Liver (tissue), 9 donors: Measurements from ENCODE around the gene NMS. TPM values are rescaled to one million over a fixed set of nuclear protein-coding genes. Genes with fewer than 3 reads are reported as not detected.

Experiments
- DNase-seq: peaks from one replicate; pipeline ENCODE4 v3.0.0-alpha.2; 2017; ENCODE audit warnings: low spot score
- H3K27ac ChIP-seq, 2 donors: one replicate each; pipeline ENCODE4 v1.7.0; 2013; ENCODE audit warnings: inconsistent platforms in 2 of 2, low read length in 2 of 2, control low read depth in 1 of 2, low read depth in 1 of 2, mild to moderate bottlenecking in 1 of 2
- H3K27me3 ChIP-seq, 4 donors: one replicate each; pipeline versions ENCODE4 v1.6.1 to v1.7.0; 2013; ENCODE audit warnings: low read length in 3 of 4, inconsistent platforms in 1 of 4, mild to moderate bottlenecking in 1 of 4, moderate library complexity in 1 of 4; ENCODE audit not compliant: control insufficient read depth in 4 of 4, insufficient read depth in 4 of 4
- H3K36me3 ChIP-seq, 4 donors: one replicate each; pipeline versions ENCODE4 v1.6.1 to v1.7.0; 2013; ENCODE audit warnings: low read length in 3 of 4, mild to moderate bottlenecking in 3 of 4, low read depth in 1 of 4, moderate library complexity in 1 of 4; ENCODE audit not compliant: control insufficient read depth in 4 of 4, insufficient read depth in 3 of 4
- H3K4me1 ChIP-seq, 4 donors: one replicate each; pipeline versions ENCODE4 v1.6.1 to v1.7.0; 2013; ENCODE audit warnings: low read length in 3 of 4, mild to moderate bottlenecking in 3 of 4, moderate library complexity in 1 of 4; ENCODE audit not compliant: control insufficient read depth in 4 of 4, insufficient read depth in 4 of 4
- H3K4me3 ChIP-seq, 3 donors: one replicate each; pipeline versions ENCODE4 v1.6.1 to v1.7.0; 2013; ENCODE audit warnings: low read length in 3 of 3, control low read depth in 1 of 3, low read depth in 1 of 3, mild to moderate bottlenecking in 1 of 3
- H3K9ac ChIP-seq, 2 donors: one replicate each; pipeline ENCODE4 v1.7.0; 2013; ENCODE audit warnings: low read length in 2 of 2, mild to moderate bottlenecking in 2 of 2, moderate library complexity in 2 of 2, control low read depth in 1 of 2, low read depth in 1 of 2
- H3K9me3 ChIP-seq, 4 donors: one replicate each; pipeline versions ENCODE4 v1.6.1 to v1.7.0; 2013; ENCODE audit warnings: low read length in 3 of 4; ENCODE audit not compliant: control insufficient read depth in 4 of 4
- ATF3 ChIP-seq: IDR thresholded peaks from 2 replicates; pipeline ENCODE4 v1.6.1; 2016; ENCODE audit warnings: antibody characterized with exemption
- CTCF ChIP-seq: fragments of 150-350 bp; IDR thresholded peaks from 2 replicates; pipeline ENCODE4 v1.5.1; 2017; ENCODE audit warnings: improper control_type of control experiment, low read depth, low read length; ENCODE audit not compliant: missing input control
- MAX ChIP-seq: IDR thresholded peaks from 2 replicates; pipeline ENCODE4 v1.6.1; 2016; ENCODE audit warnings: antibody characterized with exemption
- RAD21 ChIP-seq, 2 donors: IDR thresholded peaks; 2 replicates each; pipeline ENCODE4 v1.6.1; 2016; ENCODE audit warnings: antibody characterized with exemption in 2 of 2, mild to moderate bottlenecking in 2 of 2
- RXRA ChIP-seq, 2 donors: IDR thresholded peaks; 2 replicates each; pipeline ENCODE4 v1.6.1; 2017 to 2018; ENCODE audit warnings: antibody characterized with exemption in 2 of 2, mild to moderate bottlenecking in 1 of 2
- WGBS: extraction: QIAGEN DNeasy Blood & Tissue Kit; methylation state at CpG from one replicate; pipeline ENCODE4 v1.1.7; 2013; 5-methylcytosine and 5-hydroxymethylcytosine counted together
- polyA plus RNA-seq, 2 donors: library from polyadenylated mRNA; stranded (reverse) in 1 of 2; unstranded in 1 of 2; fragments of 200-250 nt in 1 of 2; fragments of >200 nt in 1 of 2; fragmentation: Nextera tagmentation in 1 of 2; extraction: Ambion mirVana in 1 of 2; gene quantifications; one replicate each; pipeline versions ENCODE4 v1.2.1 to v1.2.3, GENCODE V29; 2013 to 2015
- total RNA-seq, 2 donors: library from RNA; depleted of rRNA; stranded (reverse); fragments of >200 nt; gene quantifications; one replicate each; pipeline ENCODE4 v1.2.3, GENCODE V29; 2014
- TF ChIP-seq, protein P1 (sequence below): IDR thresholded peaks from 2 replicates; pipeline ENCODE4 v1.6.1; 2016; ENCODE audit warnings: antibody characterized with exemption, mild to moderate bottlenecking
- TF ChIP-seq, protein P2 (sequence below): IDR thresholded peaks from 2 replicates; pipeline ENCODE4 v1.6.1; 2016; ENCODE audit warnings: antibody characterized with exemption
- donor health status: healthy.
- donor health status: healthy.
- donor health status: healthy.
- donor health status: healthy.
- donor health status: healthy.

NMS gene
- total and polyA plus RNA-seq, 4 donors = not detected

GRCh38 chr2:100426384-100426720, 43.9 kb upstream of the NMS start:
- no peak overlapping the region for H3K4me3 ChIP-seq
- no peaks in the 10 kb centered on the region for H3K36me3 ChIP-seq
- H3K4me1 ChIP-seq = no peaks in the 10 kb centered on the region
- H3K27me3 ChIP-seq = peaks cover 0 to 6% (median 0%) of the 10 kb centered on the region in 4 donors
- H3K9ac ChIP-seq = no peak overlapping the region
- 85% methylated on average over 18 of the region's 18 CpGs for WGBS
- no peak overlapping the region for H3K27ac ChIP-seq
- TF ChIP-seq RXRA (IDR thresholded peaks at IDR 0.05) = no peak
- DNase-seq = no peak
- peaks cover 0 to 3% (median 0%) of the 10 kb centered on the region in 4 donors for H3K9me3 ChIP-seq

- H3K36me3 ChIP-seq = no peaks in the 10 kb centered on the region
- TF ChIP-seq ATF3 = no peak
- TF ChIP-seq MAX = no peak
- TF ChIP-seq, protein P1, sequence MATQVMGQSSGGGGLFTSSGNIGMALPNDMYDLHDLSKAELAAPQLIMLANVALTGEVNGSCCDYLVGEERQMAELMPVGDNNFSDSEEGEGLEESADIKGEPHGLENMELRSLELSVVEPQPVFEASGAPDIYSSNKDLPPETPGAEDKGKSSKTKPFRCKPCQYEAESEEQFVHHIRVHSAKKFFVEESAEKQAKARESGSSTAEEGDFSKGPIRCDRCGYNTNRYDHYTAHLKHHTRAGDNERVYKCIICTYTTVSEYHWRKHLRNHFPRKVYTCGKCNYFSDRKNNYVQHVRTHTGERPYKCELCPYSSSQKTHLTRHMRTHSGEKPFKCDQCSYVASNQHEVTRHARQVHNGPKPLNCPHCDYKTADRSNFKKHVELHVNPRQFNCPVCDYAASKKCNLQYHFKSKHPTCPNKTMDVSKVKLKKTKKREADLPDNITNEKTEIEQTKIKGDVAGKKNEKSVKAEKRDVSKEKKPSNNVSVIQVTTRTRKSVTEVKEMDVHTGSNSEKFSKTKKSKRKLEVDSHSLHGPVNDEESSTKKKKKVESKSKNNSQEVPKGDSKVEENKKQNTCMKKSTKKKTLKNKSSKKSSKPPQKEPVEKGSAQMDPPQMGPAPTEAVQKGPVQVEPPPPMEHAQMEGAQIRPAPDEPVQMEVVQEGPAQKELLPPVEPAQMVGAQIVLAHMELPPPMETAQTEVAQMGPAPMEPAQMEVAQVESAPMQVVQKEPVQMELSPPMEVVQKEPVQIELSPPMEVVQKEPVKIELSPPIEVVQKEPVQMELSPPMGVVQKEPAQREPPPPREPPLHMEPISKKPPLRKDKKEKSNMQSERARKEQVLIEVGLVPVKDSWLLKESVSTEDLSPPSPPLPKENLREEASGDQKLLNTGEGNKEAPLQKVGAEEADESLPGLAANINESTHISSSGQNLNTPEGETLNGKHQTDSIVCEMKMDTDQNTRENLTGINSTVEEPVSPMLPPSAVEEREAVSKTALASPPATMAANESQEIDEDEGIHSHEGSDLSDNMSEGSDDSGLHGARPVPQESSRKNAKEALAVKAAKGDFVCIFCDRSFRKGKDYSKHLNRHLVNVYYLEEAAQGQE = no peak
- TF ChIP-seq, protein P2, sequence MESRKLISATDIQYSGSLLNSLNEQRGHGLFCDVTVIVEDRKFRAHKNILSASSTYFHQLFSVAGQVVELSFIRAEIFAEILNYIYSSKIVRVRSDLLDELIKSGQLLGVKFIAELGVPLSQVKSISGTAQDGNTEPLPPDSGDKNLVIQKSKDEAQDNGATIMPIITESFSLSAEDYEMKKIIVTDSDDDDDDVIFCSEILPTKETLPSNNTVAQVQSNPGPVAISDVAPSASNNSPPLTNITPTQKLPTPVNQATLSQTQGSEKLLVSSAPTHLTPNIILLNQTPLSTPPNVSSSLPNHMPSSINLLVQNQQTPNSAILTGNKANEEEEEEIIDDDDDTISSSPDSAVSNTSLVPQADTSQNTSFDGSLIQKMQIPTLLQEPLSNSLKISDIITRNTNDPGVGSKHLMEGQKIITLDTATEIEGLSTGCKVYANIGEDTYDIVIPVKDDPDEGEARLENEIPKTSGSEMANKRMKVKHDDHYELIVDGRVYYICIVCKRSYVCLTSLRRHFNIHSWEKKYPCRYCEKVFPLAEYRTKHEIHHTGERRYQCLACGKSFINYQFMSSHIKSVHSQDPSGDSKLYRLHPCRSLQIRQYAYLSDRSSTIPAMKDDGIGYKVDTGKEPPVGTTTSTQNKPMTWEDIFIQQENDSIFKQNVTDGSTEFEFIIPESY = no peak
- 92% methylated on average over 12 of the region's 12 CpGs for WGBS
- H3K27ac ChIP-seq = no peak overlapping the region
- H3K27me3 ChIP-seq = peaks cover 0 to 6% (median 0%) of the 10 kb centered on the region in 4 donors
- peaks cover 0 to 3% (median 0%) of the 10 kb centered on the region in 4 donors for H3K9me3 ChIP-seq
- no peak overlapping the region for H3K9ac ChIP-seq
- no peak for DNase-seq
- no peak overlapping the region for H3K4me3 ChIP-seq
- no peaks in the 10 kb centered on the region for H3K4me1 ChIP-seq
Observed at GRCh38 chr2:100427111-100427510, 43.2 kb upstream of the NMS start.

DNA sequence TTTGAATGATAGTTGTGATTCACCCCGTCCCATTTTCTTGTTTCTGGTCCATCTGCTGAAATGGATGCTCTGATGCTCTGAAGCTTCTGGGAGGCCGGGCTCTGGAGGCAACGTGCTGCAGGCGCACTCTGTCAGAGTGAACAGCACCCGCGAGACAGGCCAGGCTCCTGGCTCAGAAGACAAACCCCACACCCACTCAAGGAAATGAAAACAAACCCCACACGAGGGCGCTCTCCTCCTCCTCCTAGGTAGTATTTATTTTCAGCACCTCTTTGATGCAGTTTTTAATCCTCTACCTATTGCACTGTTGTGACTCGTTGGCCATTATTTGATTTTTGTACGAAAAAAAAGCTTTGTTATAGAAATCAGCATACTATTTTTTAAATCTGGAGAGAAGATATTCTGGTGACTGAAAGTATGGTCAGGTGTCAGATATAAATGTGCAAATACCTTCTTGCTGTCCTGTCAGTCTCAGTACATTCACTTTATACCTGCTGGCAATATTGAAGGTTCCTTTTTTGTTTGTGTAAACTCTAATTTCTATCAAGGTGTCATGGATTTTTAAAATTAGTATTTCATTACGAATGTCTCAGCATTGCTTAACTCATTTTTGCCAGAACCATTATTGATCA, 42.5 kb upstream of the NMS start:
- Histone ChIP-seq H3K27ac (no peak overlapping the region), H3K4me3 (no peak overlapping the region), H3K9me3 (peaks cover 0 to 3% (median 0%) of the 10 kb centered on the region in 4 donors), H3K4me1 (no peaks in the 10 kb centered on the region), H3K36me3 (no peaks in the 10 kb centered on the region), H3K27me3 (peaks cover 0 to 6% (median 0%) of the 10 kb centered on the region in 4 donors), H3K9ac (no peak overlapping the region)
- TF ChIP-seq RAD21 (IDR thresholded peaks at IDR 0.05) = peak; percentile 17 to 59
- TF ChIP-seq, protein P1 = peak; percentile 17
- TF ChIP-seq CTCF = no peak
- peak; percentile 48 for DNase-seq
- 40% methylated on average over 11 of the region's 11 CpGs for WGBS
